ENCODE data around the gene CHRDL1. TPM values are rescaled to one million over a fixed set of nuclear protein-coding genes. Genes with fewer than 3 reads are reported as not detected.

CHRDL1 gene
- total RNA-seq, 4 donors from 2014 or later: 27.4 to 90.2 (median 56.5) TPM

- TF ChIP-seq POLR2A (IDR thresholded peaks at IDR 0.05) (no peak), CTCF (IDR thresholded peaks at IDR 0.05) (no peak)
- H3K36me3 ChIP-seq: no peaks in the 10 kb centered on the region
- no peak overlapping the region for H3K4me3 ChIP-seq
- intact Hi-C loops (cut with DNase I; ENCODE audit: low total_unique reads): no loop called here
- no peak for DNase-seq
- no peaks in the 10 kb centered on the region for H3K4me1 ChIP-seq
- peaks cover 0 to 5% of the 10 kb centered on the region in 2 donors for H3K27me3 ChIP-seq
- H3K9me3 ChIP-seq: no peaks in the 10 kb centered on the region
- H3K27ac ChIP-seq: no peak overlapping the region
These were observed 104.2 kb downstream of the CHRDL1 start for GRCh38 chrX:110691446-110691845.

DNA sequence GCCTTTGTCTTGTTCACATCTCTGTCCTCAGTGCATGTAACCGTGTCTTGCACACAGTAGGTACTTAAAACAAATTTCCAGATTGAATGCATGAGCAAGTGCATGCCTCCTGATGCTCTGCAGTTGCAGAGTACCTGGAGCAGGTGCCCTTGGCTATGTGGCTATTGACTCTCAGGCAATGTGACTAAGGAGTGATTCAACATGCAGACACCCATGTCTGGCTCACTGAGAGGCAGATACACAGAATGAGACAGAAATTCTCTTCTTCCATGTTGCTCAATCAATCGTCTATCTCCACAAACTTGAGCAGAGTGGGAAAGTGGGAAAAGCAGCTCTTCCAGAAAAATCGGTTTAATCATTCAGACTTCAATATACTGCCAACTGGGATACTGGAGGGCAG lies 111.0 kb downstream of the CHRDL1 start:
- no peak for DNase-seq
- intact Hi-C loops (cut with DNase I; ENCODE audit: low total_unique reads): no loop called here

DNA sequence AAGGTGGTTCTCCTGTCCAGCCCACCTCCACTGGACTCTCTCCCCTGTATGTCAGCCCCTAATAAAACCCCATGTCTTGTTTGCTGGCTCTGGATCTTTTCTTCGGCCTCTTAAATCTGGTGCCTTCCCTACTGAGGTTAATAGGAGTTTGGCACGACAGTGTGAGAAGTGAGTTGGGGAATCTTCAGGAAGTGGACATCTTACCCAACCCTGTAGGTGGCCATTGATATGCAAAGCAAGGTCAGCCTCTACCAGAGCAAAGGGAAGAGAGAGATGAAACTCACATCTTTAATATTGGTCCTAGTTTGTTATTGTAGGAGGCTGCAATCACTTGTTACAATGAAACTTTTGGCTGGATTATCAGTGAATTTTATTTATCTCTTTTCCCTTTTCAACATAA lies 111.7 kb downstream of the CHRDL1 start:
- TF ChIP-seq CTCF (IDR thresholded peaks at IDR 0.05) (no peak), POLR2A (IDR thresholded peaks at IDR 0.05) (no peak)
- Histone ChIP-seq H3K27ac (no peak overlapping the region), H3K27me3 (no peaks in the 10 kb centered on the region), H3K4me3 (no peak overlapping the region), H3K36me3 (no peaks in the 10 kb centered on the region), H3K9me3 (no peaks in the 10 kb centered on the region), H3K4me1 (no peaks in the 10 kb centered on the region)
- DNase-seq: no peak
- intact Hi-C loops (cut with DNase I; ENCODE audit: low total_unique reads): no loop called here

More for the DNA sequence above, 111.0 kb downstream of the CHRDL1 start:
- H3K27me3 ChIP-seq: no peaks in the 10 kb centered on the region
- no peak overlapping the region for H3K4me3 ChIP-seq
- H3K36me3 ChIP-seq: no peaks in the 10 kb centered on the region
- H3K27ac ChIP-seq: no peak overlapping the region
- H3K4me1 ChIP-seq: no peaks in the 10 kb centered on the region
- no peak for TF ChIP-seq CTCF (IDR thresholded peaks at IDR 0.05)
- no peak for TF ChIP-seq POLR2A (IDR thresholded peaks at IDR 0.05)
- H3K9me3 ChIP-seq: no peaks in the 10 kb centered on the region

DNA sequence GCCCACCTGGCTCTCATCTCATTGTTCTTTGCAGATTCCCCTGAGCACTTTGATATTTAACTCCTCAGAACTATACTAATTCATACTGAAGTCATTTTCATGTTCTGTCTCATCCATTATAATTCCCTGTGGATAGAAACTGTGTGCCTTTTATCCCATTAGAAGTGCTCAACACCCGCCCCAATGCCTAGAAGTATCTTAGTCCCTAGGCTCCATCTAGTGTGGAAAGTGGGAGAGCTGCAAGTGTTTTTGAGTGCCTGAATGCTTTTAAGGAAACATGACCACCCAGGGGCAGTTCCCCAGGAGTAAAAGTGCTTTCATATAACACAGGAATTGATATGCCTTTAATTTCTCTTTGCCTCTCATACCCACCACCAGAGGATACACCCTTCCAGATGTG lies 117.0 kb downstream of the CHRDL1 start:
- no peak for TF ChIP-seq CTCF (IDR thresholded peaks at IDR 0.05)
- TF ChIP-seq POLR2A (IDR thresholded peaks at IDR 0.05): no peak

GRCh38 chrX:110675886-110676285 lies 119.7 kb downstream of the CHRDL1 start:
- H3K36me3 ChIP-seq: no peaks in the 10 kb centered on the region
- no peaks in the 10 kb centered on the region for H3K4me1 ChIP-seq
- H3K27me3 ChIP-seq: peaks cover 0 to 3% of the 10 kb centered on the region in 2 donors
- intact Hi-C loops (cut with DNase I; ENCODE audit: low total_unique reads): no loop called here
- no peak for TF ChIP-seq CTCF (IDR thresholded peaks at IDR 0.05)
- TF ChIP-seq POLR2A (IDR thresholded peaks at IDR 0.05): no peak
- H3K27ac ChIP-seq: no peak overlapping the region
- no peaks in the 10 kb centered on the region for H3K9me3 ChIP-seq
- H3K4me3 ChIP-seq: no peak overlapping the region
- no peak for DNase-seq

More for the DNA sequence above, 117.0 kb downstream of the CHRDL1 start:
- Histone ChIP-seq H3K36me3 (no peaks in the 10 kb centered on the region), H3K27ac (no peak overlapping the region), H3K9me3 (no peaks in the 10 kb centered on the region), H3K27me3 (no peaks in the 10 kb centered on the region), H3K4me3 (no peak overlapping the region), H3K4me1 (no peaks in the 10 kb centered on the region)
- intact Hi-C loops (cut with DNase I; ENCODE audit: low total_unique reads): no loop called here
- no peak for DNase-seq

Measured in uterus (tissue), 4 donors.